Measurements from ENCODE around the gene ADAMTS1.
"Not testable (repeated sequence)": the region's sequence is repeated elsewhere in the genome, so short reads cannot be mapped to it uniquely, and the experiment has no call there.

Gene ADAMTS1

GRCh38 chr21:26845066-26845758 lies at the start of gene ADAMTS1:
Gene ADAMTS1 (minus strand): TSS chr21:26845409. CDS start chr21:26844954, 455 bp downstream.
- peak; percentile 98 for DNase-seq (ENCODE audit: low spot score)

- no peak for DNase-seq (ENCODE audit: low spot score)
Observed at GRCh38 chr21:26892151-26892550, 46.9 kb upstream of the ADAMTS1 start.

DNA sequence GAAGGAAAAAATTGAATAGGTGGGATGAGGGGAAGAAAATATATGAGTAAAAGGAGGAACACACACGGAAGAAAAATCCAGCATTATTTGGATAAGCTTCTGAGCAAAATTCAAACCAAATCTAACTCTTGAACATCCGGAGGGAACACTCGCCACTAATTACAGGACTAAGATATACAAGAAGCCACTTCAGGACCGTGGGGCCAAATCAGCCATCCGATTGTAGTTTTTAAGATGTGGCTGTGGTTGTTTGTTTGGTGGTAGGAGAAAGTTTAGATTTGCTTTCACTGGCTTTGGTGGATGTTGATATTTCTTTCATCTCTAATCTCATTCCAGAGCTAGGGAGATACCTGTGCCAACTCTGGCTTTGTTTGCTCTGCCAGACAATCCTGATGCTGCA lies 43.7 kb upstream of the ADAMTS1 start:
- no peak for DNase-seq (ENCODE audit: low spot score)

GRCh38 chr21:26888256-26888655 lies 43.0 kb upstream of the ADAMTS1 start:
- no peak for DNase-seq (ENCODE audit: low spot score)

- DNase-seq (ENCODE audit: low spot score) = no peak
Observed at GRCh38 chr21:26887251-26887650, 42.0 kb upstream of the ADAMTS1 start.

DNA sequence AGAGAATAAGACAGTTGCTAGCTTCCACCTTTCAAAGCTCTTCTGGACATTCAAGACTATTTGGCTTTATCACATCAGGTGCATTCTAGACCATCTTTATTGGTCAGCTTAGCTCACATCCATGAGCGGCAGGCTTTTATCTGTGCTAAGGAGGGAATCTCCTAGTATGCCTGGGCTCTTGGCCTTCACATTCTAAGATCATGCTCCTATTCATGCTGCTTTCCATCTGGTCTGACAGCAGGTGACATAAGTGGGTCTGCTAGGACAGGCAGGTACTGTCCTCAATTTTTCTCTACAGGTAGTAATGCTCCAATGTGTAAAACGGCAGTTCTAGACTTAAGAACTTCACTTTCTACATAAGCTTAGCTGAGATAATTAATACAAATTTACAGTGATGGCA lies 39.2 kb upstream of the ADAMTS1 start:
- DNase-seq (ENCODE audit: low spot score) = no peak

DNA sequence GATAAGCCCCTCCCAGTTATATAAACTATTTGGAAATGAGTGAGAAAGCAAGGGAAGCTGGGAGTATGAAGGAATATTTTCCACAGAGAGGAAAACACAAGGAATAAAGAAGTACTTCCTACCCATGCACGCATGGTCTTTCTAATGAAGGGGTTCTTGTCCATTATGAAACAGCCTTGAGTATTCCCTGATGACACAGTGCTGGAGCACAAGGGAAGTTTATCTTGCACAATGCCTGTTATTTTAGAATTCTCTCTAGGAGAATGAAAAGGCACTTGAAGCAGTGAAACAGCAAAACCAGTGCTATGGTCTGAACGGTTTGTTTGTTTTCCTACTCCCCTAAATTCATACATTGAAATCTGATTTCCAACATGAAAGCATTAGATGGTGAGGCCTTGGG lies 38.6 kb upstream of the ADAMTS1 start:
- DNase-seq (ENCODE audit: low spot score) = no peak

DNA sequence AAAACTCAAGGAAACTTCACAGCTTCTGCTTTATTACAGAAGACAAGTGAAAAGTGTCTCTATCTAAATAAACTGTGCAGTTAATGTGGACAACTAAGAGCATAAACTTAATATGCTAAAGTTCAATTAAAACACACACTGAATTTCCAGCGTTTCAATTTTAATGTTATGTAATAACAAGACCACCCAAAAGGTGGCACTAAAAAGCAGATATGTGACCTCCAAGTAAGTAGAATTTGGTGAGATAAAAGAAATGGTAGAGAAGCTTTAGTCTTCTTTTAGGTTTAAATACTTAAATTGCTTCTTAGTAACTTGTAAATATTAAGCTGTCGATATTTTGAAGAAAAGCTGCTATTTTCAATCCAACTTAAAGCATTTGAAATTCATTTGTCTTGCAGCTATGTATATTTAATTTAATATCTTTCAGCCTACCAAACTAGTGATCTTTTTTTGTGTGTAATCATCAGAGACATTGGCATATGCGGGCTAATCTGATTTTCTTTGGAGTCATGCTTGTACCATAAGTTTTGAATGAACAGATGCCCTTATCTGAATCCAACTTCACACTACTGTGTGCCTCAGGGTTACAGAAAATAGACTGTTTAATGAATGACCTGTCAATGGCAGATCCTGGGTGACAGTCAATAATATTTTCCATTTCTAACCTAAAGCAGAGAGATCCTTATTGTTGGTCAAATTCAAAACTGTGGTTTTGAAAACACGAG lies 36.5 kb upstream of the ADAMTS1 start:
- DNase-seq (ENCODE audit: low spot score) = no peak

- DNase-seq (ENCODE audit: low spot score) = no peak
Observed at GRCh38 chr21:26877018-26877417, 31.8 kb upstream of the ADAMTS1 start.

- no peak for DNase-seq (ENCODE audit: low spot score)
Observed at GRCh38 chr21:26874347-26874746, 29.1 kb upstream of the ADAMTS1 start.

GRCh38 chr21:26865857-26866256 lies 20.6 kb upstream of the ADAMTS1 start:
- DNase-seq (ENCODE audit: low spot score) = no peak

- not testable (repeated sequence) for DNase-seq (ENCODE audit: low spot score)
Observed at GRCh38 chr21:26856871-26857350, 11.7 kb upstream of the ADAMTS1 start.

DNA sequence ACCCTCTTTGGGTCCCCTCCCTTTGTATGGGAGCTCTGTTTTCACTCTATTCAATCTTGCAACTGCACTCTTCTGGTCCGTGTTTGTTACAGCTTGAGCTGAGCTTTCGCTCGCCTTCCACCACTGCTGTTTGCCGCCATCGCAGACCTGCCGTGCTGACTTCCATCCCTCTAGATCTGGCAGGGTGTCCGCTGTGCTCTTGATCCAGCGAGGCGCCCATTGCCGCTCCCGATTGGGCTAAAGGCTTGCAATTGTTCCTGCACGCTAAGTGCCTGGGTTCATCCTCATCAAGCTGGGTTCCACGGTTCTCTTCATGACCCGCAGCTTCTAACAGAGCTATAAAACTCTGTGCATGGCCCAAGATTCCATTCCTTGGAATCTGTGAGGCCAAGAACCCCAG lies 9.5 kb upstream of the ADAMTS1 start:
- not testable (repeated sequence) for DNase-seq (ENCODE audit: low spot score)

GRCh38 chr21:26852423-26852822 lies 7.2 kb upstream of the ADAMTS1 start:
- no peak for DNase-seq (ENCODE audit: low spot score)

GRCh38 chr21:26851109-26851944 lies 6.1 kb upstream of the ADAMTS1 start:
- no peak for DNase-seq (ENCODE audit: low spot score)

- DNase-seq (ENCODE audit: low spot score) = no peak
Observed at GRCh38 chr21:26850116-26850643, 5.0 kb upstream of the ADAMTS1 start.

GRCh38 chr21:26849428-26850115 lies 4.4 kb upstream of the ADAMTS1 start:
- DNase-seq (ENCODE audit: low spot score) = no peak

DNA sequence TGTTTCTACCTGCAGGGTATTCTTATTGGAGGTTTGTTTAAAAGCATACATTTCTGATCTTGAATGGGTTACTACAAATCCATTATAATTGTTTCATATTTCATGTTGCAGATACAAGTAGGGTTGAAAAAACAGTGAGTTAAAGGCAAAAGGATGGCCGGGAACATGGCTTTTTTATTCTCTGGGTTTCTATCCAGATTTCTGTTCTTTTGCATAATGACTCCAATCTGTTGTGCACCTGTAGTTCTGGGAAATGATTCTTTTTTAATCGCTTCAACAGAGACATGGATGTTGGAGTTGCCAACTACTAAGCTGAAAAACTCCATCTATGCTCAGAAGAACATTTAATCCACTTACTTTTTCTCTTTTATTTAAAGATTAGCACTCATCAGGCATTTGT lies 2.7 kb upstream of the ADAMTS1 start:
- DNase-seq (ENCODE audit: low spot score) = no peak

GRCh38 chr21:26847002-26847401 lies 1.8 kb upstream of the ADAMTS1 start:
- DNase-seq (ENCODE audit: low spot score) = no peak

GRCh38 chr21:26846036-26846931 lies 1.1 kb upstream of the ADAMTS1 start:
- DNase-seq (ENCODE audit: low spot score) = peak; percentile 92

DNA sequence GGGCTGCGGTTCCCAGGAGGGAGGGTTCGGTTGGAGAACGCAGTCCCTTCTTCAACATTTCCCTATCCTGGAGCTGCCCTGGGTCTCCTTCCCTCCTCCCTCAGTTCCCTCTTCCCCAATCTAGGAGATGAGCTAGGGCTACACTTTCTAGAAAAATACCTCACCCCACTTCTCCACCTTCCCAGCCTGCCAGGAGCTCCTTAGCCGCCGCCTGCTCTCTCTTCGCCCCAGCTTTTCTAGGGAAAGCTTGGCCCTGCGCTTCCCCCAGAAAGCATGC lies 488 bp upstream of the ADAMTS1 start:
- no peak for DNase-seq (ENCODE audit: low spot score)
